M059J (cell line): Measurements from ENCODE around the gene BEST3. TPM values are rescaled to one million over a fixed set of nuclear protein-coding genes. Genes with fewer than 3 reads are reported as not detected.

Experiments used
- DNase-seq: peaks from one replicate; pipeline ENCODE4 v3.0.0-alpha.2; 2012; ENCODE audit warnings: low read depth
- total RNA-seq: library from RNA; depleted of rRNA; stranded (reverse); fragments of >200 nt; shearing (Covaris generic); gene quantifications from 2 replicates; pipeline ENCODE4 v1.2.3, GENCODE V29; 2014; rRNA removed

The BEST3 gene
- total RNA-seq = 0.02 TPM in 1 of 2 replicates, not detected in the other

GRCh38 chr12:69698769-69699540 is at the start of gene BEST3:
BEST3 (minus strand) TSS chr12:69699303; CDS start chr12:69697798, 1,505 bp downstream.
- no peak for DNase-seq

- DNase-seq = no peak
Observed at GRCh38 chr12:69744109-69744508, 45.0 kb upstream of the BEST3 start.

- peak; percentile 54 for DNase-seq
Observed at GRCh38 chr12:69739287-69740191, 40.4 kb upstream of the BEST3 start.

- peak; percentile 75 for DNase-seq
Observed at GRCh38 chr12:69738351-69739286, 39.5 kb upstream of the BEST3 start, which contains the start of gene RAB3IP. RAB3IP (plus strand) TSS chr12:69738860; CDS start chr12:69755409, 16,549 bp downstream.

GRCh38 chr12:69733638-69734037 is 34.5 kb upstream of the BEST3 start:
- DNase-seq = no peak

GRCh38 chr12:69732088-69732487 is 33.0 kb upstream of the BEST3 start:
- peak; percentile 69 for DNase-seq

- DNase-seq = no peak
Observed at GRCh38 chr12:69726922-69727321, 27.8 kb upstream of the BEST3 start.

- DNase-seq = no peak
Observed at GRCh38 chr12:69720750-69721149, 21.6 kb upstream of the BEST3 start.

- no peak for DNase-seq
Observed at GRCh38 chr12:69719336-69720316, 20.5 kb upstream of the BEST3 start.

- DNase-seq = no peak
Observed at GRCh38 chr12:69714542-69714941, 15.4 kb upstream of the BEST3 start.

GRCh38 chr12:69712826-69713225 is 13.7 kb upstream of the BEST3 start:
- no peak for DNase-seq

- no peak for DNase-seq
Observed at GRCh38 chr12:69708649-69709048, 9.5 kb upstream of the BEST3 start.

GRCh38 chr12:69704357-69704756 is 5.3 kb upstream of the BEST3 start:
- DNase-seq = no peak

- DNase-seq = no peak
Observed at GRCh38 chr12:69703146-69703642, 4.1 kb upstream of the BEST3 start.

GRCh38 chr12:69701826-69702225 is 2.7 kb upstream of the BEST3 start:
- DNase-seq = peak; percentile 34

GRCh38 chr12:69698054-69698453 is 1.0 kb downstream of the BEST3 start:
- DNase-seq = no peak

GRCh38 chr12:69694123-69694522 is 5.0 kb downstream of the BEST3 start:
- no peak for DNase-seq

- DNase-seq = no peak
Observed at GRCh38 chr12:69689638-69690037, 9.5 kb downstream of the BEST3 start.

GRCh38 chr12:69688471-69689427 is 10.4 kb downstream of the BEST3 start:
- peak; percentile 94 for DNase-seq
